Coronary artery (tissue), 2 donors: ENCODE measurements around the gene HMCN2.

Source experiments
- DNase-seq: peaks from one replicate; pipeline ENCODE4 v3.0.0-alpha.2; 2017; ENCODE audit warnings: low spot score
- H3K27ac ChIP-seq, 2 donors: fragments of 200-600 bp; sonication (generic); one replicate each; pipeline ENCODE4 v1.5.1; 2016 to 2019
- H3K4me3 ChIP-seq: fragments of 200-600 bp; sonication (generic); 2 replicates; pipeline ENCODE4 v1.5.1; 2016; ENCODE audit warnings: mild to moderate bottlenecking, moderate library complexity
- TF ChIP-seq, protein P1 (sequence below): fragments of 200-600 bp; sonication (generic); IDR thresholded peaks from one replicate; pipeline ENCODE4 v1.5.1; 2019; ENCODE audit warnings: antibody characterized with exemption

The HMCN2 gene

DNA sequence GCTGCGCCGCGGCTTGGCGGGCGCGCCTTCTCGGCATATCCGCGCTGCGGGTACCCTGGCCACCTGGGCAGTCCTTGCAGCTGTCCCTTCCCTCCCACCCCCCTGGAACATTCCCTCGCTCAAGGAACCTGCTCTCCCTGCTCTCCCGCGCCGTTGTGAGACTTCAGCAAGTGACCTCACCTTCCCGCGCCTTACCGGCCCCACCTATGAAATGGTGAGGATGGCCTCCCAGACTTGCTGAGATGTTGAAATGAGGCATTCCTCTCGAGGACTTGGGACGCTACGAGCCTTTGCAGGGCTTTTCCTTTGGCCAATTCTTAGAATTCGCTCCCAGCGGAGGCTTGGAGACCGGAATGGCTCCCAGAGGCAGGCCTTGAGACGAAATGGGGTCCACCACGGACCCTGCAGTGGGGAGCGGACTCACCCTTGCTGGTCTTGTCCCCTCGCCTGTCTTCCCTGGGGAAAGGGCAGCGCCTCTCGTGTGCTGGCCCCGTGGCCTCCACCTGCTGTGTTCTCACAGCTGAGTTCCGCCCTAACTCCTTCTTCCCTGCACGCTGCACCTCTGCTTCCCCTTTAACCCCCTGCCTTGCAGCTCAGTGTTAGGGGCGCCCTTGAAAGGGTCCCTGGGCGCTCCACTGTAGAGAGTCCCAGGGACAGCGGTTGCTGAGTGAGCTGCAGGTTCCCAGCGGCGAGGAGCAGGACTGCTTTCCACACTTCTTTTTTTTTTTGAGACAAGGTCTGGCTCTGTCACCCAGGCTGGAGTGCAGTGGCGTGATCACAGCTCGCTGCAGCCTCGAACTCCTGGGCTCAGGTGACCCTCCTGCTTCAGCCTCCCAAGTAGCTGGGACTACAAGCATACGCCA lies 907 bp downstream of the HMCN2 start:
- DNase-seq = no peak
- TF ChIP-seq, protein P1, sequence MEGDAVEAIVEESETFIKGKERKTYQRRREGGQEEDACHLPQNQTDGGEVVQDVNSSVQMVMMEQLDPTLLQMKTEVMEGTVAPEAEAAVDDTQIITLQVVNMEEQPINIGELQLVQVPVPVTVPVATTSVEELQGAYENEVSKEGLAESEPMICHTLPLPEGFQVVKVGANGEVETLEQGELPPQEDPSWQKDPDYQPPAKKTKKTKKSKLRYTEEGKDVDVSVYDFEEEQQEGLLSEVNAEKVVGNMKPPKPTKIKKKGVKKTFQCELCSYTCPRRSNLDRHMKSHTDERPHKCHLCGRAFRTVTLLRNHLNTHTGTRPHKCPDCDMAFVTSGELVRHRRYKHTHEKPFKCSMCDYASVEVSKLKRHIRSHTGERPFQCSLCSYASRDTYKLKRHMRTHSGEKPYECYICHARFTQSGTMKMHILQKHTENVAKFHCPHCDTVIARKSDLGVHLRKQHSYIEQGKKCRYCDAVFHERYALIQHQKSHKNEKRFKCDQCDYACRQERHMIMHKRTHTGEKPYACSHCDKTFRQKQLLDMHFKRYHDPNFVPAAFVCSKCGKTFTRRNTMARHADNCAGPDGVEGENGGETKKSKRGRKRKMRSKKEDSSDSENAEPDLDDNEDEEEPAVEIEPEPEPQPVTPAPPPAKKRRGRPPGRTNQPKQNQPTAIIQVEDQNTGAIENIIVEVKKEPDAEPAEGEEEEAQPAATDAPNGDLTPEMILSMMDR = no peak
- H3K27ac ChIP-seq = no peak overlapping the region
- H3K4me3 ChIP-seq = peak overlapping the region; percentile 63

DNA sequence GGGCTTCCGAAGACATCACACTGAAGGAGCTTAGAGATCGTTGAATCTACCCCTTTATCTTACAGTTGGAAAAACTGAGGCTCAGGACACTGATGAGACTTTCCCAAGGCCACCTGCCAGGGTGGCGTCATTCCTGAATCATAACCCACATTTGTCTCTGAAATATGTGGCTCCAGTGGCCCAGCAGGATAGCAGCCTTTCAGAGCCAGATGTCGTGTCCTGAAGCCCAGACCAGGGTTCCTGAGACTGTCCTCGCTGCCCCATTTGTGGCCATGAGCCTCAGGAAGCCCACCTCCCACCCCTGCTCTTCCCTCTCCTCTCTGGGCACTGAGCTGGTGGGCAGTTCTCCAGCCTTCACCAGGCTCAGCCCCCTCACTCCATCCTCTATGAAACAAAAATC lies 2.4 kb downstream of the HMCN2 start:
- TF ChIP-seq, protein P1 = no peak
- no peak for DNase-seq
- H3K27ac ChIP-seq = peak overlapping the region in 1 of 2 donors; percentile 68
- no peak overlapping the region for H3K4me3 ChIP-seq

DNA sequence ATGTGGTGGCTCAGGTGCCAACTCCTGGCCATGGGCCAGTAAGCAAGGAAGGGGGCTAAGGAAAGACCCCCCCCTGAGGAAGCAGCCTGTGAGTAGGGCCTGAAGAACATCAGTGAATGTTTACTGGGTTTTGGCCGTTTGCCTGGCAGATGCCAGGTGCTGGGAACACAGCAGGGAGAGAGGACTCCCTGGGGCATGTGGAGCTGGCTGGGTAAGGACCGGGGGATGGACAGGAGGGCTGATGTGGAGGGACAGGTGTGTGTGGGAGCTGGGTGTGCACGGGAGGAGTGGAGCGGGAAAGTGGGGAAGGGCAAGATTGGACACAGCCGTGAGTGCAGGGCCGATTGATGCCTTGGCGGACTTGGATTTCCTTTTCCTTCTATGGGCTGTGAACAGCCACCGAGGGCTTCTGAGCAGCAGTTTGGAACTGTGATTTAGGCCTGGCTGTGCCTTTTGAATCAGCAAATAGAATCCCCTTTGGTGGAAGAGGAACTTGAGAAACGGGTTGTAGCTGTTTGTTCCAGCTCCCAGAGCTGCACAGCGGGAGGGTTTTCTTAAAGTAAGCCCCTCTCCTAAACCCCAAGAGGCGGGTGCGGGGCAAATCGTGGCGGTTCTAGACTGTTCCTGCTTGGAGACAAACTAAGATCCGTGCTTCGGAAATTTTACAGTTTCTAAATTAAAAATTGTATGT lies 3.1 kb downstream of the HMCN2 start:
- TF ChIP-seq, protein P1 = no peak
- Histone ChIP-seq H3K4me3 (no peak overlapping the region), H3K27ac (peak overlapping the region in 1 of 2 donors; percentile 68)
- no peak for DNase-seq

DNA sequence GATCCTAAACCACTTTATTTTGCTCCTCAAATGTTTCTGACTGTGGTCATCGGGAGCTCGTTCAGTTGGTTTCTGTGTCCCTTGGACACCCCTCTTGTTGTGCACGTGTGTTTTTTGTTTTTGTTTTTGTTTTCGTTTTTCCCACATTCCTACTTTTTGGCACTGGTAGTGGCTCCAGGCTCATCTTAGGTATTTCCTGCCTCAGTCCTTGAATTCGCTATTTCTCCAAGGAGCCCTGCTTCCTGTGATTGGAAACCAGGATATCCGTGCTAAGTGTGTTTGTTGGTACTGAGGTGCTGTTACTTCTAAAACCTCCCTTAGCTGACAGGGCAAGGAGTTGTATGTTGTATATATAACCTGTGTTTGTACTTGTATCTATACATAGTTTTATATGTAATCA lies 5.9 kb downstream of the HMCN2 start:
- TF ChIP-seq, protein P1 = no peak
- no peak for DNase-seq
- H3K4me3 ChIP-seq = no peak overlapping the region
- H3K27ac ChIP-seq = no peak overlapping the region

DNA sequence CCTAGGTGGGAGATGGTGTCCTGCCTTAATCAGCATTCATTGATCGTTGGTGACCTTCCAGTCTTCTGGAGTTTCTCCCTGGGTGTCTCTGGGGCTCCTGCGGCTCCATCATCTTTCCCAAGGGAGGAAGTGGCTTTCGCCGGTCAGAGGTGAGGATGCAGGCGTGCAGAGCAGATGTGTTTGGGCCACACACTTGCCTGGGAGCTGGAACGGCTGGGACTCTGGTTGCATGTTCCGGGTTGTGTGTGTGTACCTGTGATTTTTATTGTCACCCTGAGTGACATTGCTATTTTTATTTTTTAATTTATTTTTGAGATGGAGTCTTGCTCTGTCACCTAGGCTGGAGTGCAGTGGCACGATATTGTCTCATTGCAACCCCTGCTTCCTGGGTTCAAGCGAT lies 9.6 kb downstream of the HMCN2 start:
- Histone ChIP-seq H3K27ac (no peak overlapping the region), H3K4me3 (no peak overlapping the region)
- TF ChIP-seq, protein P1 = no peak
- no peak for DNase-seq

DNA sequence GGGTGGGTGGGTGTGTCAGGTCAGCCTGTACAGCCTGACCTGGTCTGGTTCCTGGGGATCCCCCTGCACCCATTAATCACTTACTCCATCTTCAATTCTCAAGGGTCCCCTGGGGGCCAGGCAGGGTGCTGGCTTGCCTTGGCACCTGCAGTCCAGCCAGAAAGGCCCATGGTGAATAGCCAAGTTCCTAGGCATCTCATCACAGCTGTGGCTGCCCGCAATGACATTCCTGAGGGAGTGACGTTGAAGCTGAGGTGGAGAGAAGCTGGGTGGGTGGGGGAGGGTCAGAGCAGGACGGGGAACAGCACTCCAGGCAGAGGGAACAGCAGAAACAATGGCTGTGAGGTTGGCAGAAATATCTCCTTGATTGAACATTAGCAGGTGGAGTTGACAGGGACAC lies 10.6 kb downstream of the HMCN2 start:
- Histone ChIP-seq H3K27ac (no peak overlapping the region), H3K4me3 (no peak overlapping the region)
- TF ChIP-seq, protein P1 = no peak
- no peak for DNase-seq
